Epithelial cell of esophagus (primary cell): ENCODE measurements around the gene IBA57.
A peak's percentile ranks its signal among the peaks of the same experiment; 100 is the strongest.

Experiments used
- DNase-seq: peaks from one replicate; pipeline ENCODE4 v3.0.0; 2010; ENCODE audit warnings: low read depth
- H3K4me3 ChIP-seq: 2 replicates; pipeline ENCODE4 v1.5.1; 2011; ENCODE audit warnings: mild to moderate bottlenecking, low read length, control low read depth
- TF ChIP-seq, protein P1 (sequence below): IDR thresholded peaks from 2 replicates; pipeline ENCODE4 v1.5.1; 2011; ENCODE audit warnings: low read depth, mild to moderate bottlenecking, low read length, control low read depth, inconsistent platforms; ENCODE audit not compliant: insufficient read depth; ENCODE audit errors: missing control alignments

Gene IBA57

DNA sequence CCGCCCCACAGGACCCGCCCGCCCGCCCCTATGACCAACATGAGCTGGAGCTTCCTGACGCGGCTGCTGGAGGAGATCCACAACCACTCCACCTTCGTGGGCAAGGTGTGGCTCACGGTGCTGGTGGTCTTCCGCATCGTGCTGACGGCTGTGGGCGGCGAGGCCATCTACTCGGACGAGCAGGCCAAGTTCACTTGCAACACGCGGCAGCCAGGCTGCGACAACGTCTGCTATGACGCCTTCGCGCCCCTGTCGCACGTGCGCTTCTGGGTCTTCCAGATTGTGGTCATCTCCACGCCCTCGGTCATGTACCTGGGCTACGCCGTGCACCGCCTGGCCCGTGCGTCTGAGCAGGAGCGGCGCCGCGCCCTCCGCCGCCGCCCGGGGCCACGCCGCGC is 7.9 kb upstream of the IBA57 start:
- TF ChIP-seq, protein P1, sequence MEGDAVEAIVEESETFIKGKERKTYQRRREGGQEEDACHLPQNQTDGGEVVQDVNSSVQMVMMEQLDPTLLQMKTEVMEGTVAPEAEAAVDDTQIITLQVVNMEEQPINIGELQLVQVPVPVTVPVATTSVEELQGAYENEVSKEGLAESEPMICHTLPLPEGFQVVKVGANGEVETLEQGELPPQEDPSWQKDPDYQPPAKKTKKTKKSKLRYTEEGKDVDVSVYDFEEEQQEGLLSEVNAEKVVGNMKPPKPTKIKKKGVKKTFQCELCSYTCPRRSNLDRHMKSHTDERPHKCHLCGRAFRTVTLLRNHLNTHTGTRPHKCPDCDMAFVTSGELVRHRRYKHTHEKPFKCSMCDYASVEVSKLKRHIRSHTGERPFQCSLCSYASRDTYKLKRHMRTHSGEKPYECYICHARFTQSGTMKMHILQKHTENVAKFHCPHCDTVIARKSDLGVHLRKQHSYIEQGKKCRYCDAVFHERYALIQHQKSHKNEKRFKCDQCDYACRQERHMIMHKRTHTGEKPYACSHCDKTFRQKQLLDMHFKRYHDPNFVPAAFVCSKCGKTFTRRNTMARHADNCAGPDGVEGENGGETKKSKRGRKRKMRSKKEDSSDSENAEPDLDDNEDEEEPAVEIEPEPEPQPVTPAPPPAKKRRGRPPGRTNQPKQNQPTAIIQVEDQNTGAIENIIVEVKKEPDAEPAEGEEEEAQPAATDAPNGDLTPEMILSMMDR, result no peak
- DNase-seq, result no peak
- no peak overlapping the region for H3K4me3 ChIP-seq

DNA sequence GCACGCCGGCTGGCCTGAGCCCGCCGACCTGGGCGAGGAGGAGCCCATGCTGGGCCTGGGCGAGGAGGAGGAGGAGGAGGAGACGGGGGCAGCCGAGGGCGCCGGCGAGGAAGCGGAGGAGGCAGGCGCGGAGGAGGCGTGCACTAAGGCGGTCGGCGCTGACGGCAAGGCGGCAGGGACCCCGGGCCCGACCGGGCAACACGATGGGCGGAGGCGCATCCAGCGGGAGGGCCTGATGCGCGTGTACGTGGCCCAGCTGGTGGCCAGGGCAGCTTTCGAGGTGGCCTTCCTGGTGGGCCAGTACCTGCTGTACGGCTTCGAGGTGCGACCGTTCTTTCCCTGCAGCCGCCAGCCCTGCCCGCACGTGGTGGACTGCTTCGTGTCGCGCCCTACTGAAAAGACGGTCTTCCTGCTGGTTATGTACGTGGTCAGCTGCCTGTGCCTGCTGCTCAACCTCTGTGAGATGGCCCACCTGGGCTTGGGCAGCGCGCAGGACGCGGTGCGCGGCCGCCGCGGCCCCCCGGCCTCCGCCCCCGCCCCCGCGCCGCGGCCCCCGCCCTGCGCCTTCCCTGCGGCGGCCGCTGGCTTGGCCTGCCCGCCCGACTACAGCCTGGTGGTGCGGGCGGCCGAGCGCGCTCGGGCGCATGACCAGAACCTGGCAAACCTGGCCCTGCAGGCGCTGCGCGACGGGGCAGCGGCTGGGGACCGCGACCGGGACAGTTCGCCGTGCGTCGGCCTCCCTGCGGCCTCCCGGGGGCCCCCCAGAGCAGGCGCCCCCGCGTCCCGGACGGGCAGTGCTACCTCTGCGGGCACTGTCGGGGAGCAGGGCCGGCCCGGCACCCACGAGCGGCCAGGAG is 7.2 kb upstream of the IBA57 start:
- TF ChIP-seq, protein P1, result no peak
- no peak overlapping the region for H3K4me3 ChIP-seq

DNA sequence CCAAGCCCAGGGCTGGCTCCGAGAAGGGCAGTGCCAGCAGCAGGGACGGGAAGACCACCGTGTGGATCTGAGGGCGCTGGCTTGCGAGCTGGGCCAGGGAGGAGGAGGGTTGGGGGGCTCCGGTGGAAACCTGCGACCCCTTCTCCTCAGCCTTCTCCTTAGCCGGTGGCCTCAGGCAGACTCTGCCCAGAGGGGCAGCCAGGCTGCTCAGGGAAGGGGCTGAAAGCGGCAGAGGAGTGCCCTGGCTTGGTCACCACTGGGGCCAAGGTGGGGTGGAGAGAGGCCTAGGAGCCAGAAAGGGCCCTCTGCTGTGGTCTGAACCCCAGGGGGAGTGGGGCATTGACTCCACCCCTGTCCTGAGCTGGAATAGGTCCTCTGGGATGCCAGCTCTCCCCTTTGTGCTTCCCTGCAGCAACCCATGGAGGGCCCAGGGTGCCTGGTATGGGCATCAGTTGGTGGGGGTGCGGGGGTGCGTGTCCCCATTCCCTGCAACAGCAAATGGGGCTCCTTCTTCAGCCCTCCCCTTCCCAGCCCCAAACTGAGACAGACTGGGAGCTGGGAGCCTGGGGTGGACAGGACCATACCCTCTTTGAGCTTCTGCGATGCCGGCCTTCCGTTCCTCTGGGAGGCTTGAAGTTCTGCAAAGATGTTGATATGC is 6.5 kb upstream of the IBA57 start:
- H3K4me3 ChIP-seq, result no peak overlapping the region
- DNase-seq, result no peak
- TF ChIP-seq, protein P1, result no peak

More for the DNA sequence above, 7.2 kb upstream of the IBA57 start:
- DNase-seq, result no peak

DNA sequence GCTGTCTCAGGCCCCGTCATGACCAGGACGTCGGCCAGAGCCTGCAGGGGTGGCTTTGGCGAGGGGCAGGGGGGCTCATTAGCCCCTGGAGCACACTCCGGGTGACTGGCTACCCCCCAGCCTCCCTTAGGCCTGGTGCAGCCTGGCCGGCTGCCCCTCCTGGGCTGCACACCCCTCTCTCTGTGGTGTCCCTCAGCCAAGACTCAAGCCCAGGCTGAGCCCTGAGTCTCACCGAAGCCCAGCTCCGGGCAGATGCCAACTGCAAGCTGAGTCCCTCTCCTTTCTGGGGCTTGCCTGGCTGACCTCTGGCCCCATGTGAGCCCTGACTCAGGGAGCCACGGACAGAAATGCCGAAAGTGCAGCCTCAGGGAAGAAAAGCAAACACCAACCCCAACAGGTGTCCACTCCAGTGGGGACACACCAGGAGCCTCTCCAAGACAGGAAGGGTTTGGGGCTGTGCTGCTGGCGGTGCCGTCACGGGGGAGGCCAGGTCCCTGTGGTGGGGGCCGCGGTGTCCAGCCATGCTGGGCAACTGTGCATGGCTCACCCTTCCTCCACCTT is 5.3 kb upstream of the IBA57 start:
- no peak for DNase-seq
- TF ChIP-seq, protein P1, result no peak
- no peak overlapping the region for H3K4me3 ChIP-seq

DNA sequence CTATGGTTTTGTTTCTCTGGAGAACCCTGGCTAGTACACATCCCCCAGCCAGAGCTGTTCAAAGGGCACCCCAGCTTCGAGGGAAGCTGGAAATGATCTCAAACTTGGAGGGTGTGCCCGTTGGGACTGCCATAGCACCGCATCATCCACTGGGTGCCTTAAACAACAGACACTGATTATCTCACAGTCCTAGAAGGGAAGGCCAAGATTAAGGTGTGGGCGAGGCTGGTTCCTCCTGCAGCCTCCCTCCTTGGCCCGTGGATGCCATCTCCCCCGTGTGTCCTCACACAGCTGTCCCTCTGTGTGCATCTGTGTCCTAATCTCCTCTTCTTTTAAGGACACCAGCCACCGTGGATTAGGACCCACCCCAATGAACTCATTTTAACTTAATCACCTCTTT is 4.2 kb upstream of the IBA57 start:
- TF ChIP-seq, protein P1, result no peak
- no peak overlapping the region for H3K4me3 ChIP-seq
- peak; percentile 69 for DNase-seq

DNA sequence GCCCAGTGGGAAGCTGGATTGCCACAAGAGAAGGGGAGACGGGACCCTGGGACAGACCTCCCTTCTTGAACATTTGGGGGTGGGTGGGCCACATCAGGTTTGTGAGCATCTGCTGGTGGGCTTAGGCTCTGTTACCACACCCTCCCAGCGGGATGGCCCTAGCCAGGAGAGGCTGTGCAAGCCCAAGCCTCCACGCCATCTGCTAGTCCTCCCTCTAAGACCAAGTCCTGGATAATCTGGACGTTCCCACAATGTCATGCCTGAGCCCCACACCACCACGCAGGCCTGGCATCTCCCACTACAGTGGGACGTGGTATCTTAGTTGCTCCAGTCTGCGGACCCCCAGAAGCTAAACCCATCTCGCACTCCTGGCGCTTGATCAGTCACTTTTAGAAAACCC is 3.7 kb upstream of the IBA57 start:
- TF ChIP-seq, protein P1, result no peak
- no peak for DNase-seq
- H3K4me3 ChIP-seq, result no peak overlapping the region
